Right lobe of liver (tissue), 4 donors: Measurements from ENCODE around the gene MEF2C.

ENCODE experiments used
- POLR2A ChIP-seq: fragments of 450-650 bp; IDR thresholded peaks from one replicate; pipeline ENCODE4 v1.6.1; 2017; ENCODE audit warnings: antibody characterized with exemption, mild to moderate bottlenecking
- TF ChIP-seq, protein P1 (sequence below), 4 donors: fragments of 200-600 bp in 3 of 4; fragments of 450-650 bp in 1 of 4; IDR thresholded peaks; one replicate each; pipeline versions ENCODE4 v1.5.1 to v1.8.0; 2016 to 2022; ENCODE audit warnings: antibody characterized with exemption in 4 of 4, mild to moderate bottlenecking in 2 of 4
- donor health status: DM: no; HTN: no; CAD: no.
- donor health status: DM: no; HTN: no; CAD: no.
- donor health status: DM: no; HTN: yes; CAD: no.

DNA sequence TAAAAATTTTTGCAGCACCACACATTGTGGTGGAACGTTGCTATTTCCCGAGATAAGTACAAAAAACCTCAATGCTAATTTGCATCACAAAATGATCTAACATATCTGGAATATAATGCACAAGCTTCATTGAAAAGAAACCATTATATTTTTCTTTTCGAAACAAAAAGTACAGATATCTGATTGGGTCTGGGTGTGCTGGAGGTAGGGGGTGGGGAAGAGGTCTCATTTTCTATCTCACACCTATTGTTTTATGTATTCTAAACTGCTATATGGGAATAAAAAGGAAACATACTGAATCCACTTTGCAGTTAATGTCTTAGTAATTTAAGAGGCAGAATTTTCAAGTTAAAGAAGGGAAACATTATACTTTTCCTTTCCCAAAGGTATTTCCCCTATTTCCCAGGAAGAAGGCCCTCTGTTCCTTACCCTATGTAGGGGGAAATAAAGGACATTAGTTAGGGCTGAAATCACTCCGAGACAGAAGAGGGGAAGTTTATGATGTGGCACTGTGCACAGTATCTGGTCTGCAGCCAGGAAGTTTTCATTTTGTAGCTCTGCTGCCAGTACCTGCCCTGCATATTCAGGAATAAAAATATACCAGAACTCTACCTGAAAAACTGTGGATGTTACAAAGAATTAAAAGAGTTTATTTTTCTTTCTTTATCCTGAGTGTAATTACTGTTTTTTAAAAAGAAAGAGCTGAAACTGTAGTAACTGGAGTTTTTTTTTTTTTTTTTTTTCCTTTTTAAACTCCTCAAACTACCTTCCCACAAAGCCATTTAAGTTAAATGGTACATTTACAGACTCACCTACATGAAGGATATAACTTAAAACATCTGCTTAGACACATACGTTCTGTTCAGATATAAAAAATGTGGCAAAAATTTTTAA, 7.4 kb downstream of the MEF2C start:
- TF ChIP-seq, protein P1, sequence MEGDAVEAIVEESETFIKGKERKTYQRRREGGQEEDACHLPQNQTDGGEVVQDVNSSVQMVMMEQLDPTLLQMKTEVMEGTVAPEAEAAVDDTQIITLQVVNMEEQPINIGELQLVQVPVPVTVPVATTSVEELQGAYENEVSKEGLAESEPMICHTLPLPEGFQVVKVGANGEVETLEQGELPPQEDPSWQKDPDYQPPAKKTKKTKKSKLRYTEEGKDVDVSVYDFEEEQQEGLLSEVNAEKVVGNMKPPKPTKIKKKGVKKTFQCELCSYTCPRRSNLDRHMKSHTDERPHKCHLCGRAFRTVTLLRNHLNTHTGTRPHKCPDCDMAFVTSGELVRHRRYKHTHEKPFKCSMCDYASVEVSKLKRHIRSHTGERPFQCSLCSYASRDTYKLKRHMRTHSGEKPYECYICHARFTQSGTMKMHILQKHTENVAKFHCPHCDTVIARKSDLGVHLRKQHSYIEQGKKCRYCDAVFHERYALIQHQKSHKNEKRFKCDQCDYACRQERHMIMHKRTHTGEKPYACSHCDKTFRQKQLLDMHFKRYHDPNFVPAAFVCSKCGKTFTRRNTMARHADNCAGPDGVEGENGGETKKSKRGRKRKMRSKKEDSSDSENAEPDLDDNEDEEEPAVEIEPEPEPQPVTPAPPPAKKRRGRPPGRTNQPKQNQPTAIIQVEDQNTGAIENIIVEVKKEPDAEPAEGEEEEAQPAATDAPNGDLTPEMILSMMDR (IDR thresholded peaks at IDR 0.05): no peak
- TF ChIP-seq POLR2A: no peak
